B cell (primary cell): ENCODE measurements around the gene QSER1.

Source experiments
- CTCF ChIP-seq: fragments of 200-600 bp; IDR thresholded peaks from one replicate; pipeline ENCODE4 v1.8.0; 2022; ENCODE audit warnings: antibody characterized with exemption, mild to moderate bottlenecking
- EZH2 ChIP-seq: IDR thresholded peaks from 2 replicates; pipeline ENCODE4 v1.6.1; 2012; ENCODE audit warnings: borderline replicate concordance, low read depth, mild to moderate bottlenecking, moderate library complexity, low read length; ENCODE audit not compliant: insufficient read depth, poor library complexity, severe bottlenecking

GRCh38 chr11:32987851-32988250, 95.2 kb downstream of the QSER1 start:
- TF ChIP-seq CTCF (no peak), EZH2 (no peak)
